WI38 (cell line): Measurements from ENCODE around the gene POLR2L.

Source experiments
- H3K4me3 ChIP-seq: 2 replicates; pipeline ENCODE4 v1.5.1; 2011; ENCODE audit warnings: low read depth, mild to moderate bottlenecking, control low read depth, low read length
- TF ChIP-seq, protein P1 (sequence below): IDR thresholded peaks from 2 replicates; pipeline ENCODE4 v1.5.1; 2012; ENCODE audit warnings: low read depth, mild to moderate bottlenecking, control low read depth, low read length

Gene POLR2L

DNA sequence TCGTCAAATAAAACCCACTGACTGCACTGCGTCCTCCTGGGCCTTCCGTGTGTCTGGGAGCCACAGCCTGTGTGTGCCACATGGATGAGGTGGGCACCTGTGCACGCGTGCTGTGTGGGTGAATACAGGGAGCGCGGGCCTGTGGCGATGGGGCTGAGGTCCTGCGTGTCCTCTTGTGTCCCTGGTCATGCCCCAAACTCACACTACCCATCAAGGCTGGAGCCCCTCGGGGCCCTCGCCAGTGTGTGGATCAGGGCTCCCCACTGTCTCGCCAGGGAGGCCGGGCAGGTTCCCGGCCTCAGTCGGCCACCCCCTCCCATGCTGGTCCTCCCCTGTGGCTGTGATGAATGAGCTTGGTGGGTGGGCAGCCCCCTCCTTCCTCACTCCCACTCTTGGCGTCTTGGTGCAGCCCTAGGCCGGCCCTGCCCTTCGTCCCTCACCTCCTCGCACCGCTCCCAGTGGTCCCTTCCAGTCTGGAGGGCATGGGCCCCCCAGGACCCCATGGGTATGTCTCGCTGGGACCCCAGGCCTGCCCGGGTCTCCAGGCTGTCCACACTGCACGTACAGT, 10.3 kb downstream of the POLR2L start:
- peak overlapping the region; percentile 52 for H3K4me3 ChIP-seq

DNA sequence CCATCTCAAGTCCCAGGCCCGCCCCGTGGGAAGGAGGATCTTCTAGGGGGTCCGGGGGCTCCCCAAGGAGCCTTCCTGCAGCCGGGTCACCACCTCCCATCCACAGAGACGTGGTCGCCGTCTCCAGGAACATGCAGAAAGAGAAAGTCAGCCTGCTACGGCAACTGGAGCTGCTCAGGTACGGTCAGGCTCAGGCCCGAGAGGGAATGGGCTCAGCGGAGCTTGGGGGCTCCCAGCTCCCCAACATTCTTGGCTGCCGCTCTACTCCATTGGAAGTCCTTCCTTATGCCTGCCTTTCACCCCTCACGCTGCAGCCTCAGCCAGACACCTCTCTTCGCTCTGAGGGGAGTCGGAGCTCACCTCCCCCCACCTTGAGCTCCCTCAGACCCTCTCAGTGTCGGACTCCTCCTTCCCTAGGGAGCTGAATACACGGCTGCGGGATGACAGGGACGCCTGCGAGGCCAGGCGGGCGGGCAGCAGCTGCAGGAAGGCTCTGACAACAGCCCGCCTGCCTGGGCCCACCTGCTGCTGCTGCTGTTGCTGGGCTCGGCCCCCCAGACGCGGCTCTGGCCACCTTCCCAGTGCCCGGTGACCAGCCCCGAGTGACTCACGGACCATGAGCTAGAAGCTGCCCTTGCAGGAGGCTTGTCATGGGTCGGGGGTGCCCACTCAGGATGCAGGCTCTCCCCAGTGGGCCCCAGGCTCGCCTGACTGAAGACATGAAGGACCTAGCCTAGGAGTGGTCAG, 11.0 kb downstream of the POLR2L start:
- TF ChIP-seq, protein P1, sequence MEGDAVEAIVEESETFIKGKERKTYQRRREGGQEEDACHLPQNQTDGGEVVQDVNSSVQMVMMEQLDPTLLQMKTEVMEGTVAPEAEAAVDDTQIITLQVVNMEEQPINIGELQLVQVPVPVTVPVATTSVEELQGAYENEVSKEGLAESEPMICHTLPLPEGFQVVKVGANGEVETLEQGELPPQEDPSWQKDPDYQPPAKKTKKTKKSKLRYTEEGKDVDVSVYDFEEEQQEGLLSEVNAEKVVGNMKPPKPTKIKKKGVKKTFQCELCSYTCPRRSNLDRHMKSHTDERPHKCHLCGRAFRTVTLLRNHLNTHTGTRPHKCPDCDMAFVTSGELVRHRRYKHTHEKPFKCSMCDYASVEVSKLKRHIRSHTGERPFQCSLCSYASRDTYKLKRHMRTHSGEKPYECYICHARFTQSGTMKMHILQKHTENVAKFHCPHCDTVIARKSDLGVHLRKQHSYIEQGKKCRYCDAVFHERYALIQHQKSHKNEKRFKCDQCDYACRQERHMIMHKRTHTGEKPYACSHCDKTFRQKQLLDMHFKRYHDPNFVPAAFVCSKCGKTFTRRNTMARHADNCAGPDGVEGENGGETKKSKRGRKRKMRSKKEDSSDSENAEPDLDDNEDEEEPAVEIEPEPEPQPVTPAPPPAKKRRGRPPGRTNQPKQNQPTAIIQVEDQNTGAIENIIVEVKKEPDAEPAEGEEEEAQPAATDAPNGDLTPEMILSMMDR: no peak
- no peak overlapping the region for H3K4me3 ChIP-seq

More for the DNA sequence above, 10.3 kb downstream of the POLR2L start:
- TF ChIP-seq, protein P1: no peak

DNA sequence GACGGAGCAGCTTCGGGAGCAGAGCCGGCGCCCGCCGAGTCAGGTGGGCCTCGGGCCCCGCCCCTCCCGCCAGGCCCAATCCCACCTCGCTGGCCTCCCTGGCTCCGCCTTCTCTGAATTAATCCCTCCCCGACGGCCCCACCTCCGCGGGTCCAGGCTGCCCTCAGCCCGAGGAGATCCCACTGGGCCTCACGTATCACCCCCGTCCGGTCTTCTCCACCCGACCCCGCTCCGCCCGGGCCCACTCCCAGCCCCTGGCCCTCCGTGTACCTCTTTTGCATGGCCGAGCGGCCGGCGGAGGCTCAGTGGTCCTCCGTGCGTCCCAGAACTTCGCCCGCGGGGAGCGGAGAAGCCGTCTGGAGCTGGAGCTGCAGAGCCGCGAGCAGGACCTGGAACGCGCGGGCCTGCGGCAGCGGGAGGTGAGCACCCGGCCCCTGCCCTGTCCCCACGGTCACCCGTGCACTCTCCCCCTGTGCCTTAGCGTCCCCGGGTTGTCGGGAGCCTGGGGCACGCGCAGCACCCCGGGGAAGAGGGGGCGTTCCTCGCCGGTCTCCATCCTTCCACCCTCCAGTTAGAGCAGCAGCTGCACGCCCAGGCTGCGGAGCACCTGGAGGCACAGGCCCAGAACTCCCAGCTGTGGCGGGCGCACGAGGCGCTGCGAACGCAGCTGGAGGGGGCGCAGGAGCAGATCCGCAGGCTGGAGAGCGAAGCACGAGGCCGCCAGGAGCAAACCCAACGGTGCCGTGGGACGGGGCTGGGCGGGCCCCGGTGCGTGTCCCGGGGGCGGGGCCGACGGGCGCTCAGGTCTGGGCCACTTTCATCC, 11.8 kb downstream of the POLR2L start:
- TF ChIP-seq, protein P1: no peak
- H3K4me3 ChIP-seq: peak overlapping the region; percentile 17; the same call in 1 of the 2 replicates

DNA sequence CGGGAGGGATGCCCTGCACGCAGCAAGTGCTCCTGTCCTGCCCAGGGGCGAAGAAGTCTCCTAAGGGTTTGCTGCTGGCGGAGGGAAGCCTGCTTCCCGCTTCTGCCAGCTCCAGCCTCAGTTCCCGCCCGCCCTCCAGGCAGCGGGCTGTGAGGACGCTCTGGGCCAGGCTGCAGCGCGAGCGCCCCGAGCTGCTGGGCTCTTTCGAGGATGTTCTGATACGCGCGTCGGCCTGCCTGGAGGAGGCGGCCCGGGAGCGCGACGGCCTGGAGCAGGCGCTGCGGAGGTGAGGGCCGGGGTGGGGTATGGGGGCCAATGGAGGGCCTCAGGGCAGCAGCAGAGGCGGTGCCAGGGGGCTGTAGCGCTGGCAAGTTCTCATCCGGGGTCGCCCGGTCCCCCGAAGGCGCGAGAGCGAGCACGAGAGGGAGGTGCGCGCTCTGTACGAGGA, 12.5 kb downstream of the POLR2L start:
- peak overlapping the region; percentile 16; the same call in 1 of the 2 replicates for H3K4me3 ChIP-seq
- TF ChIP-seq, protein P1: no peak

DNA sequence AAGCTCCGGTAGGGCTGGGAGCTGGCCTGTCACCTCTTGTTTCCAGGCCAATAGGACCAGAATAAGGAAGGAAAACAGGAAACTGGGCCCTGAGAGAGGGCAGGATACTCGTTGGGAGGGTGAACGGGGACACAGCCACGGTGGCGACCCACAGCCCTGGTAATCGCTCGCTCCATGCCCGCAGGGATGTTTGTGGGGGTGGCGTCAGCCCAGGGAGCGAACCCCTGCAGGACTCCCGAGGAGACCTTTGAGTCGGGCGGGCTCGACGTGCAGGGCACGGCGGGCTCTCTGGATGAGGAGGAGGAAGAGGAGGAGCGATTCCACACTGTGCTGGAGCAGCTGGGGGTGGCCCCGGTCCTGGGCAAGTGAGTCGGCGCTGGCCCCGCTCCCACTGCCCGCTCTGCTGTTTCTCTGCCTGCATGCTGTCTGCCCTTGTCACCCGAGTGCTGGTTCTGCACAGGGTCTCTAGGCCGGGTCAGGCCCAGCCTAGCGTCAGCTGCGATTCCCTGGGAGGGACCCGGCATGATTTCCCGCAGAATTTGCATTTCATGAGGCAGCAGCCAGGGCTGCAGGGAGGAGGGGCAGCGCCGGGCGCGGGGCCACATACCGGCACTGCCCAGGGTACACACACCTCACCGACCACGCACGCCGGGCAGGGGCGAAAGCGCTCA, 13.0 kb downstream of the POLR2L start:
- H3K4me3 ChIP-seq: peak overlapping the region; percentile 16; the same call in 1 of the 2 replicates
- TF ChIP-seq, protein P1: no peak

DNA sequence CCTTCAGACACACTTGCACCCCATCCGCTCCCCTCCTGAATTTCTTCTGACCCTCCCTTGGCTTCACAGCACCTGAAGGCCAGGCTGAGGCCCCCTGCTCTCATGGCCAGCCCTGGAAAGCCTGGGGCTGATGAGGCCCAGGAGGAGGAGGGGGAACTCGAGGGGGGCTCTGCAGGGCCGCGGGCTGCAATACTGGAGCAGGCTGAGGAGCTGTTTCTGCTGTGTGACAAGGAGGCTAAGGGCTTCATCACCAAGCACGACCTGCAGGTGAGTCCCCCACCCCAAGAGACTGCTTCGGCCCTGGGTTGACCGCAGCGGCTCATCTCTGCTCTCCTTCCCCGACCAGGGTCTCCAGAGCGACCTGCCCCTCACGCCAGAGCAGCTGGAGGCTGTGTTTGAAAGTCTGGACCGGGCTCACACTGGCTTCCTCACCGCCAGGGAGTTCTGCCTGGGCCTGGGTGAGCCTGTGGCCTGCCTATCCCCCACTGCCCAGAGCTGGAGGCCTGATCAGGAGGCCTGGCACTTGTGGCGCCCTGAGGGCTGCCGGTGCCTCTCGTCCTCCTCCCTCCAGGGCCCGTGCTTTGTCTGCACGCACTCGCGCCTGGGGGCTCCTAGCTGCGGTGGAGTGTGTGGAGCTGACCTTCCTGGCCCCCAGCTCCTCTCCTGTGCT, 13.7 kb downstream of the POLR2L start:
- H3K4me3 ChIP-seq: no peak overlapping the region
- TF ChIP-seq, protein P1: no peak
